Gastroesophageal sphincter (tissue), 3 donors: ENCODE measurements around the gene OTP.

Source experiments
- CTCF ChIP-seq, 4 experiments: fragments of 200-600 bp in 2 of 4; fragments of 450-650 bp in 2 of 4; sonication (generic) in 1 of 4; IDR thresholded peaks; one replicate each; pipeline ENCODE4 v1.5.1; 2017 to 2019; ENCODE audit warnings: antibody characterized with exemption in 4 of 4, mild to moderate bottlenecking in 2 of 4, moderate library complexity in 2 of 4
- EP300 ChIP-seq: sonication (generic); formaldehyde crosslinking; IDR thresholded peaks from one replicate; pipeline ENCODE4 v1.6.1; 2017; ENCODE audit warnings: antibody characterized with exemption, mild to moderate bottlenecking
- POLR2A ChIP-seq, 2 donors: fragments of 450-650 bp; IDR thresholded peaks; one replicate each; pipeline ENCODE4 v1.6.1; 2017; ENCODE audit warnings: antibody characterized with exemption in 2 of 2, mild to moderate bottlenecking in 2 of 2, moderate library complexity in 1 of 2
- POLR2AphosphoS5 ChIP-seq: sonication (generic); formaldehyde crosslinking; IDR thresholded peaks from one replicate; pipeline ENCODE4 v1.6.1; 2017; ENCODE audit warnings: antibody characterized with exemption

- no peak for TF ChIP-seq CTCF (IDR thresholded peaks at IDR 0.05)
- no peak for TF ChIP-seq POLR2A (IDR thresholded peaks at IDR 0.05)
- TF ChIP-seq EP300: no peak
- no peak for TF ChIP-seq POLR2AphosphoS5
Observed at GRCh38 chr5:77651343-77651742, 12.8 kb upstream of the OTP start.
